ENCODE measurements around the gene MAP4. TPM values are rescaled to one million over a fixed set of nuclear protein-coding genes. Genes with fewer than 3 reads are reported as not detected.

The MAP4 gene
- total RNA-seq, 2 donors from 2014 or later, result 328 to 374 TPM

DNA sequence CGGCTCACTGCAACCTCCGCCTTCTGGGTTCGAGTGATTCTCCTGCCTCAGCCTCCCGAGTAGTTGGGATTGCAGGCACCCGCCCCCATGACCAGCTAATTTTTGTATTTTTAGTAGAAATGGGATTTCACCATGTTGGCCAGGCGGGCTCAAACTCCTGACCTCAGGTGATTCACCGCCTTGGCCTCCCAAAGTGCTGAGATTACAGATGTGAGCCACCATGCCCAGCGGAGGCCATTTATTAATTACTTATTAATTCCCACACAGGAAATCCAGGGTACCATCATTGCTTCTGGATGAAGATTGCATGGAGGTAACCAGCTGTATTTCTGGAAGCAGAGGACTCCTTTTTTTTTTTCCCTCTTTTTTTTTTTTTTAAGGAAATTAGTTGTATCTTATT lies 37.8 kb downstream of the MAP4 start:
- DNase-seq, result no peak
- intact Hi-C loops (cut with DNase I), result loop anchor here in 1 of 2 donors (10.0 kb wide), 1 partner anchor 114 kb away; no protein-coding TSS in a partner anchor
- ATAC-seq, result no peak

DNA sequence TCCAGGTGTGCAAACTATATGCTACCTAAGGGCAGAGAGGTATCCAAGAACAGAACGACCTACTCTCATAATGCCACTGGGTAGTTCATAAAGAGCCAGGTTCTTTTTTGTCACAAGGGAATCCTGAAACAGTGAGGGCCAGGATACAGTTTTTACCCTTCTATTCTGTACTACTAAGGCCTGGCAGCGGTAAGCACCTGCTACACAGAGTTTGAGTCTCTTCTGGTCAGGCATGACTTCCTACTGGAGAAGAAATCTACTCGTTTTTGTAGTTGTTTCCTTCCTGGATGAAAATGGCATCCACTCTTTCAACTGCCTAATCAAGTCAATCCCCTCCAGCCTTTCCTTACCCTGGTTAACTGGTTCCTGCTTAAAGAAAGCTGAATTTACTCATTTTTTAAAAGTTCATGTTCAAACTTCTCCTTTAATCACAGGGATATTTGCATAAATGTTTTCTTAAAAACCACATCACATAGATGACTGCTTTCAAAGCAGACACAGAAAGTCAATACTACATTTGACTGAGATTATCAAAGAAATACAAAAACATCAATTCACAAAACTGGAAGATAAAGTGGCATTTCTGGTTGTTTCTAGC lies 40.0 kb downstream of the MAP4 start:
- intact Hi-C loops (cut with DNase I), result loop anchor here in 1 of 2 donors (10.0 kb wide), 1 partner anchor 111 kb away; no protein-coding TSS in a partner anchor
- ATAC-seq (no peak), DNase-seq (no peak)

- intact Hi-C loops (cut with DNase I), result loop anchor here in 1 of 2 donors (10.0 kb wide), 1 partner anchor 110 kb away; no protein-coding TSS in a partner anchor
- no peak for ATAC-seq
- no peak for DNase-seq
Observed at GRCh38 chr3:47974974-47975470, 41.2 kb downstream of the MAP4 start.

GRCh38 chr3:47971081-47971480 lies 45.1 kb downstream of the MAP4 start:
- intact Hi-C loops (cut with DNase I), result loop anchor here in 1 of 2 donors (10.0 kb wide), 1 partner anchor 106 kb away; no protein-coding TSS in a partner anchor
- DNase-seq (no peak), ATAC-seq (no peak)

DNA sequence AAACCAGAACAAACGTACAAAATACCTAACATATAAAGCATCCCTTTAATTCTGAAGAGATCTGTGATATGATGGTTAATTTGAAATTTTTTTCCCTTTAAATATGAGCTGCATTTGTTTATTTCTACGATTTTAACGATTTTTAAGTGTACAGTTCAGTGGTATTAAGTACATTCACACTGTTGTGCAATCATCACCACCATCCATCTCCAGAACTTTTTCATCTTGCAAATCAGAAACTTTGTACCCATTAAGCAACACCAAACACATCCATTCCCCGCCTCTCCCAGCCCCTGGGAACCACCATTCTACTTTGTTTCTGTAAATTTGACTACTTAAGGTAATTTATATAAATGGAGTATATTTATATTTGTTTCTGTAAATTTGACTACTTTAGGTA lies 51.5 kb downstream of the MAP4 start:
- no peak for DNase-seq
- no peak for ATAC-seq
- intact Hi-C loops (cut with DNase I), result no loop called here

DNA sequence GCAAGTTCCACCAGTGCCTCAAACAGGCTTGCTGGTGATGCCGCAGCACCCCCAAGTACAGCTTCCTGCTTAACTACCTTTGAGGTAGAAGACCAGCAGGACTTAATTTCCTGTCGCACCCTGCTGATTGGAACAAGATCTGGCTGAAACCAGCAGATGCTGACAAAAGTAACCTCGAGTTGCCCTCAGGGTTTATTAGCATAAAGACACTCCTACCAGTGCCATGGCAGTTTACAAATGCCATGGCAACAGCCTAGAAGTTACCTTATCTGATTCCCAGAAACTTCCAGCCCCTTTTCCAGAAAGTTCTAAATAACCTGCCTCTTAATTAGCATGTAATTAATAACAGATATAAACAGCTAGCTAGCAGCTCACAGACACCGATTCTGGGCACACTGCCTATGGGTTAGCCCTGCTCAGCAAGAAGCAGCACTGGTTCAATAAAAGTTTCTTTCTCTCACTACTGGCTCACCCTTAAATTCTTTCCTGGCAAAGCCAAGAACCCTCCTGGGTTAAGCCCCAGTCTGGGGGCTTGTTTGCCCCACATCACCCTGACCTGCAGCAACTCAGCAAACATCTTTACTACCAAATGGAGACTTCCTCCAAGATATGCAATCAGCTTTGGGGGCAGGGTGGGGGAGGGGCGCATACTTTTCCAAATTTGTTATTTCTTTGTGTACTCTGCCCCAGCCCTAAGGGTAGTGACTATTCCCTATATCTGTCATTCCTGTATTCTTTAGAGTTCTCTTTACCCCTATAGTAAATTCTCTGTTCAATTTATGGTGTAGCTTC lies 54.2 kb downstream of the MAP4 start:
- DNase-seq (no peak), ATAC-seq (peak in 1 of 2 donors; percentile 21)
- intact Hi-C loops (cut with DNase I), result no loop called here

DNA sequence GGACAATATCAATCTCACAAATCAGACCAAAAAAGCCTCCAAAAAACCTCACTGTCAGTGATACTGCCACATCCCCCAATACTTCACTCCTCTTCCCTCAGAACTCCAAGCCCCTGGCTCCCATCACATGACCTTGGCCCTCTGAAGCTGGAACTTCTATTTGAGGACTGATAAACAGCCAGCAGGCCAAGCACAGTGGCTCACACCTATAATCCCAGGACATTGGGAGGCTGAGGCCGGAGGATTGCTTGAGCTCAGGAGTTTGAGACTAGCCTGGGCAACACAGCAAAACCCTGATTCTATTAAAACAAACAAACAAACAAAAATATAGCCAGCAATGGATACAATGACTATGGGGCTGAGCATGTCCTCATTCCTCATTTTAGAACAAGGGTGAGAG lies 55.2 kb downstream of the MAP4 start:
- intact Hi-C loops (cut with DNase I), result no loop called here
- no peak for DNase-seq
- no peak for ATAC-seq

- ATAC-seq (no peak), DNase-seq (no peak)
- intact Hi-C loops (cut with DNase I), result no loop called here
Observed at GRCh38 chr3:47956521-47956920, 59.7 kb downstream of the MAP4 start.

- DNase-seq, result no peak
- peak; percentile 50 to 68 for ATAC-seq
- intact Hi-C loops (cut with DNase I), result no loop called here
Observed at GRCh38 chr3:47954567-47954966, 61.6 kb downstream of the MAP4 start.

GRCh38 chr3:47950453-47951169 lies 65.6 kb downstream of the MAP4 start:
- ATAC-seq, result no peak
- no peak for DNase-seq
- intact Hi-C loops (cut with DNase I), result no loop called here

GRCh38 chr3:47949979-47950378 lies 66.2 kb downstream of the MAP4 start:
- intact Hi-C loops (cut with DNase I), result no loop called here
- DNase-seq (no peak), ATAC-seq (no peak)

DNA sequence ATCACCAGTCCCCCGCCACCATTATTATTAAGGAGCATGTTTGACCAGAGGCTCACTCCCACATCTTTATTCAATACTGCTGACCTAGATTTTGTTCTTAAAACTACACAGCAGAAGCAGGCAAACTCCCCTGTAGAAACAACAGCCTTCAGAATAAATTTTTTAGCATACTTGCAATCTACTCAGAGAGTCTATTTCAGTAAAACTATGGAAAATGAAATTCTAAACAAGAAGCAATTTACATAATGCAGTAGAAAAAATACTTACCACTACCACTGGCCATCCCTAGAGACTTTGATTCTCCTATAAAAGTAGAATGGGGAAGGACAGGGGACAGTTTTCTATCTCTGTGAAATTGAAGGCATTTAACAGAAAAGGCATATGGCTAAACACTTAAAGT lies 76.0 kb downstream of the MAP4 start:
- intact Hi-C loops (cut with DNase I), result no loop called here
- DNase-seq (no peak), ATAC-seq (no peak)

- DNase-seq (no peak), ATAC-seq (no peak)
- intact Hi-C loops (cut with DNase I), result no loop called here
Observed at GRCh38 chr3:47932421-47932820, 83.8 kb downstream of the MAP4 start.

DNA sequence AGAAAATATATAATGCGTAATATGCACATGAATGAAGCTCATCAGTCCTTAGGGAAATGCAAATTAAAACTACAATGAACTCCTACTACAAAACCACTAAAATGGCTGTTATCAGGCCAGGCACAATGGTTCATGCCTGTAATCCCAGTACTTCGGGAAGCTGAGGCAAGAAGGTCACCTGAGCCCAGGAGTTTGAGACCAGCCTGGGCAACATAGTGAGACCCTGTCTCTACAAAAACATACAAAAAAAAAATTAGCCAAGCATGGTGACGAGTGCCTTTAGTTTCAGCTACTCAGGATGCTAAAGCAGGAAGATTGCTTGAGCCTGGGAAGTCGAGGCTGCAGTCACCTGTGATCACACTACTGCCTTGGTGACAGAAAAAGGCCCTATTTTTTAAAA lies 85.2 kb downstream of the MAP4 start:
- intact Hi-C loops (cut with DNase I), result no loop called here
- DNase-seq (no peak), ATAC-seq (no peak)

DNA sequence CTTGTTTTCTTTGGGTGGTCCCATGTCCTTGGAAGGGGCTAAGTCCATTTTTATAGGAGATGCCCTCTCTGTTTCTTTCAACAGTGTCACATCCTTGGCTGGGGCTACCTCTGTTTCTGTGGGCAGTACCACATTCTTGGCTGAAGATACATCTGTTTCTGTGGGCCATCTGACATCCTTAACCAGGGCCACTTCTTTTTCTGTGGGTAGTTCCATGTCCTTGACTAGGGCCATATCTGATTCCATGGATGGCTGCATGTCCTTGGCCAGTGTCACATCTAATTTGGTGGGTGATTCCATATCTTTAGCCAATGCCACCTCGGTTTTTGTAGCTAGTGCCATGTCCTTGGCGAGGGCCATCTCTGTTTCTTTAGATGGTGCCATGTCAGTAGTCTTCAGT lies 99.5 kb downstream of the MAP4 start:
- peak in 1 of 2 donors; percentile 21 for ATAC-seq
- intact Hi-C loops (cut with DNase I), result no loop called here
- no peak for DNase-seq

DNA sequence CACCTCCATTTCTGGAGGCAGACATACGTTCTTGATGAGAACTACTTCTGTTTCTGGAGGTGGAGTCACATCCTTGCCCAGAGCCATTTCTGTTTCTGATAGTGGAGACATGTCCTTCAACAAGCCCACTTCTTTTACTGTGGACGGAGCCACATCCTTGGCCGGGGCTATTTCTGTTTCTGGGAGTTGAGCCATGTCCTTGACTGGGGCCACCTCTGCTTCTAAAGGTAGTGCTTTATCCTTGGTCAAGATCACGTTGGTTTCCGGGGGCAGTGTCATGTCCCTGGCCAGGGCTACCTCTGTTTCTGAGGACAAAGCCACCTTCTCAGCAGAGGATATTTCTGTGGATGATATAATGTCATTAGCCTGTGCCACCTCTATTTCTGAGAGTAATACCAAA lies 100.0 kb downstream of the MAP4 start:
- ATAC-seq, result peak; percentile 71 to 77
- intact Hi-C loops (cut with DNase I), result no loop called here
- no peak for DNase-seq

GRCh38 chr3:47912006-47912504 lies 104.2 kb downstream of the MAP4 start:
- intact Hi-C loops (cut with DNase I), result no loop called here
- ATAC-seq (no peak), DNase-seq (no peak)

GRCh38 chr3:47910777-47911440 lies 105.3 kb downstream of the MAP4 start:
- no peak for DNase-seq
- intact Hi-C loops (cut with DNase I), result no loop called here
- peak in 1 of 2 donors; percentile 72 for ATAC-seq

- no peak for DNase-seq
- intact Hi-C loops (cut with DNase I), result no loop called here
- ATAC-seq, result no peak
Observed at GRCh38 chr3:47910233-47910632, 106.0 kb downstream of the MAP4 start.

All from left cardiac atrium (tissue), 4 donors.